Fibroblast of pulmonary artery (primary cell): ENCODE results near the gene UPP2.

Source experiments
- DNase-seq: peaks from one replicate; pipeline ENCODE4 v3.0.0-alpha.2; 2010; ENCODE audit warnings: low read depth
- H3K4me3 ChIP-seq: replicated peaks from 2 replicates; pipeline ENCODE4 v1.5.1; 2011; ENCODE audit warnings: low read depth, mild to moderate bottlenecking, control low read depth, low read length, moderate library complexity
- CTCF ChIP-seq: IDR thresholded peaks from 2 replicates; pipeline ENCODE4 v1.5.1; 2011; ENCODE audit warnings: mild to moderate bottlenecking, control low read depth, low read length, inconsistent platforms; ENCODE audit errors: missing control alignments

UPP2 gene

GRCh38 chr2:158094487-158095092 is 7.1 kb upstream of the UPP2 start:
- TF ChIP-seq CTCF = no peak
- no peak overlapping the region for H3K4me3 ChIP-seq
- no peak for DNase-seq

- H3K4me3 ChIP-seq = no peak overlapping the region
- no peak for TF ChIP-seq CTCF
- no peak for DNase-seq
These were observed 6.4 kb upstream of the UPP2 start for GRCh38 chr2:158095269-158095668.

- H3K4me3 ChIP-seq = no peak overlapping the region
- TF ChIP-seq CTCF = no peak
- DNase-seq = no peak
These were observed 5.8 kb upstream of the UPP2 start for GRCh38 chr2:158095912-158096311.

GRCh38 chr2:158097481-158097880 is 4.2 kb upstream of the UPP2 start:
- no peak overlapping the region for H3K4me3 ChIP-seq
- no peak for DNase-seq
- TF ChIP-seq CTCF = no peak

- TF ChIP-seq CTCF = no peak
- no peak overlapping the region for H3K4me3 ChIP-seq
- no peak for DNase-seq
These were observed 3.5 kb upstream of the UPP2 start for GRCh38 chr2:158098178-158098577.

GRCh38 chr2:158099716-158100115 is 2.0 kb upstream of the UPP2 start:
- no peak for TF ChIP-seq CTCF
- DNase-seq = peak; percentile 17
- H3K4me3 ChIP-seq = no peak overlapping the region

- TF ChIP-seq CTCF = no peak
- H3K4me3 ChIP-seq = no peak overlapping the region
- DNase-seq = no peak
These were observed 1.3 kb upstream of the UPP2 start for GRCh38 chr2:158100411-158100810.
